Parathyroid adenoma (tissue), 2 donors: ENCODE measurements around the gene MIPOL1.

Experiments used
- H2AFZ ChIP-seq: fragments of 300-600 bp; sonication (generic); one replicate; pipeline ENCODE4 v1.7.0; 2017; ENCODE audit warnings: antibody characterized with exemption, mild to moderate bottlenecking
- H3K27ac ChIP-seq: fragments of 300-600 bp; sonication (generic); one replicate; pipeline ENCODE4 v1.7.0; 2017
- H3K27me3 ChIP-seq: fragments of 300-600 bp; sonication (generic); one replicate; pipeline ENCODE4 v1.7.0; 2017; ENCODE audit warnings: low read length; ENCODE audit not compliant: control insufficient read depth, insufficient read depth
- H3K36me3 ChIP-seq: fragments of 300-600 bp; sonication (generic); one replicate; pipeline ENCODE4 v1.7.0; 2017; ENCODE audit warnings: low read length; ENCODE audit not compliant: control insufficient read depth, insufficient read depth
- H3K4me1 ChIP-seq: fragments of 300-600 bp; sonication (generic); one replicate; pipeline ENCODE4 v1.7.0; 2017; ENCODE audit warnings: control low read depth
- H3K4me2 ChIP-seq: fragments of 300-600 bp; sonication (generic); one replicate; pipeline ENCODE4 v1.7.0; 2017; ENCODE audit warnings: low read length
- H3K4me3 ChIP-seq: fragments of 300-600 bp; sonication (generic); one replicate; pipeline ENCODE4 v1.7.0; 2017; ENCODE audit warnings: low read depth, low read length
- H3K79me2 ChIP-seq: fragments of 300-600 bp; sonication (generic); one replicate; pipeline ENCODE4 v1.7.0; 2017; ENCODE audit warnings: control low read depth
- H3K9ac ChIP-seq: fragments of 300-600 bp; sonication (generic); one replicate; pipeline ENCODE4 v1.7.0; 2017; ENCODE audit warnings: mild to moderate bottlenecking
- H3K9me3 ChIP-seq: fragments of 300-600 bp; sonication (generic); one replicate; pipeline ENCODE4 v1.7.0; 2017; ENCODE audit warnings: low read length; ENCODE audit not compliant: control insufficient read depth
- TF ChIP-seq, protein P1 (sequence below): fragments of 300-600 bp; sonication (generic); IDR thresholded peaks from one replicate; pipeline ENCODE4 v1.7.0; 2017; ENCODE audit warnings: antibody characterized with exemption, mild to moderate bottlenecking
- donor health status: primary hyperparathyroidism.

Gene MIPOL1

DNA sequence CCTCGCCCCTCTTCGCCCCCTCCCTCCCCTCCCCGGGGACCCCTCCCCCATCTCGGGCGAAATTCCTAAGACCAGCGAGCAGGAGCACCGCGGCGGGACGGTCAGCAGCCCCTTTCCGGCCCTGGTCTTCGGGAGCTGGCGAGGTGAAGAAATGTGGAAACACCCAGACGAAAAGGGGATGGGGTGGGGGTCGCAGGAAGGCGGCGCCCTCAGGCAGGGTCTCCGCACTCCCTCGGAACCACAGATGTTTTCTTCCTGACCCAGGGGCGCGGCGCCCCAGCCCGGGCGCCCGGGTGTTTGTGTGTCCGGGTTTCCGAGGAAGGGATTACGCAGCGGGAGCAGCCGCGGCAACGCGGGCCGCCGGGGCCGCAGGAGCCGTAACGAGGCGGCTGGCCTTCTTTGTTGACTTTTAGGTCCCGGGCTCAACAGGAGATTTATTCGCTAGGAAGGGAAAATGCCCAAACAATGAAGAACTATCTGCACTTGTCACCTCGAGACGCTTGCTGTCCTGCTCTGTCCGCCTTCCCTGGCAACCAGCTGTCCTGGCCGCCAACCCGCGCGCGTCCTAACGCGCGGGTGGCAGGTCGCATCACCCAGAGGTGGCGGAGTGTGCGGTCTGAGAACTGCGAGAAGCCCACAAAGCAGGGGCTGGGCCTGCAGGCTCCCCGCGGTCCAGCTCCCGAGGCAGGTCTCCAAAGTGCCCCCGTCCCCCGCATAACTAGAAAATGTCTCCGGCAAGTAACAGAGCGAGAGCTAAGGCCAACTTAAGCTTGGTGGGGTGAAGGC is 390.3 kb downstream of the MIPOL1 start:
- Histone ChIP-seq H3K9me3 (peaks cover 9% of the 10 kb centered on the region), H3K4me3 (no peak overlapping the region), H3K36me3 (no peaks in the 10 kb centered on the region), H3K27ac (no peak overlapping the region), H3K4me2 (no peak overlapping the region), H3K27me3 (peaks cover 43% of the 10 kb centered on the region), H3K4me1 (no peaks in the 10 kb centered on the region), H3K9ac (no peak overlapping the region), H3K79me2 (no peaks in the 10 kb centered on the region), H2AFZ (no peak overlapping the region)
- TF ChIP-seq, protein P1, sequence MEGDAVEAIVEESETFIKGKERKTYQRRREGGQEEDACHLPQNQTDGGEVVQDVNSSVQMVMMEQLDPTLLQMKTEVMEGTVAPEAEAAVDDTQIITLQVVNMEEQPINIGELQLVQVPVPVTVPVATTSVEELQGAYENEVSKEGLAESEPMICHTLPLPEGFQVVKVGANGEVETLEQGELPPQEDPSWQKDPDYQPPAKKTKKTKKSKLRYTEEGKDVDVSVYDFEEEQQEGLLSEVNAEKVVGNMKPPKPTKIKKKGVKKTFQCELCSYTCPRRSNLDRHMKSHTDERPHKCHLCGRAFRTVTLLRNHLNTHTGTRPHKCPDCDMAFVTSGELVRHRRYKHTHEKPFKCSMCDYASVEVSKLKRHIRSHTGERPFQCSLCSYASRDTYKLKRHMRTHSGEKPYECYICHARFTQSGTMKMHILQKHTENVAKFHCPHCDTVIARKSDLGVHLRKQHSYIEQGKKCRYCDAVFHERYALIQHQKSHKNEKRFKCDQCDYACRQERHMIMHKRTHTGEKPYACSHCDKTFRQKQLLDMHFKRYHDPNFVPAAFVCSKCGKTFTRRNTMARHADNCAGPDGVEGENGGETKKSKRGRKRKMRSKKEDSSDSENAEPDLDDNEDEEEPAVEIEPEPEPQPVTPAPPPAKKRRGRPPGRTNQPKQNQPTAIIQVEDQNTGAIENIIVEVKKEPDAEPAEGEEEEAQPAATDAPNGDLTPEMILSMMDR, result no peak

- Histone ChIP-seq H3K9ac (no peak overlapping the region), H3K4me2 (no peak overlapping the region), H3K36me3 (no peaks in the 10 kb centered on the region), H3K27me3 (peaks cover 44% of the 10 kb centered on the region), H3K27ac (no peak overlapping the region), H3K4me1 (no peaks in the 10 kb centered on the region), H3K9me3 (peaks cover 9% of the 10 kb centered on the region), H3K79me2 (no peaks in the 10 kb centered on the region), H2AFZ (no peak overlapping the region), H3K4me3 (no peak overlapping the region)
- TF ChIP-seq, protein P1, result no peak
Observed at GRCh38 chr14:37588667-37588955, 390.9 kb downstream of the MIPOL1 start.

- H3K9me3 ChIP-seq, result peaks cover 9% of the 10 kb centered on the region
- no peak overlapping the region for H2AFZ ChIP-seq
- H3K4me2 ChIP-seq, result no peak overlapping the region
- no peak overlapping the region for H3K27ac ChIP-seq
- no peaks in the 10 kb centered on the region for H3K4me1 ChIP-seq
- no peak overlapping the region for H3K9ac ChIP-seq
- no peaks in the 10 kb centered on the region for H3K36me3 ChIP-seq
- H3K4me3 ChIP-seq, result no peak overlapping the region
- no peaks in the 10 kb centered on the region for H3K79me2 ChIP-seq
- H3K27me3 ChIP-seq, result peaks cover 46% of the 10 kb centered on the region
- TF ChIP-seq, protein P1, result no peak
Observed at GRCh38 chr14:37588956-37589714, 391.4 kb downstream of the MIPOL1 start.

GRCh38 chr14:37589715-37590427 is 392.1 kb downstream of the MIPOL1 start:
- H3K9me3 ChIP-seq, result peaks cover 9% of the 10 kb centered on the region
- H3K36me3 ChIP-seq, result no peaks in the 10 kb centered on the region
- TF ChIP-seq, protein P1, result no peak
- no peaks in the 10 kb centered on the region for H3K4me1 ChIP-seq
- no peak overlapping the region for H3K27ac ChIP-seq
- no peak overlapping the region for H3K4me2 ChIP-seq
- no peak overlapping the region for H3K4me3 ChIP-seq
- no peak overlapping the region for H2AFZ ChIP-seq
- peaks cover 43% of the 10 kb centered on the region for H3K27me3 ChIP-seq
- H3K79me2 ChIP-seq, result no peaks in the 10 kb centered on the region
- H3K9ac ChIP-seq, result no peak overlapping the region
